Nephron (organoid): ENCODE results near the gene NDUFAF8.

Source experiments
- H3K27ac Mint-ChIP-seq, 3 experiments: 2 replicates each; pipeline ENCODE4 v1.8.0; 2020; ENCODE audit warnings: mixed read lengths in 3 of 3, mild to moderate bottlenecking in 2 of 3, moderate library complexity in 1 of 3
- H3K27me3 Mint-ChIP-seq: 2 replicates; pipeline ENCODE4 v1.8.0; 2021; ENCODE audit warnings: low read depth, mild to moderate bottlenecking, moderate library complexity, mixed read lengths
- H3K36me3 Mint-ChIP-seq: 2 replicates; pipeline ENCODE4 v1.8.0; 2020; ENCODE audit warnings: low read depth, mixed read lengths
- H3K4me1 Mint-ChIP-seq: 2 replicates; pipeline ENCODE4 v1.8.0; 2020; ENCODE audit warnings: mixed read lengths
- H3K4me3 Mint-ChIP-seq, 3 experiments: 2 replicates each; pipeline ENCODE4 v1.8.0; 2020; ENCODE audit warnings: mild to moderate bottlenecking in 3 of 3, mixed read lengths in 3 of 3, moderate library complexity in 2 of 3
- H3K9me3 Mint-ChIP-seq: 2 replicates; pipeline ENCODE4 v1.8.0; 2020; ENCODE audit warnings: mixed read lengths
- CTCF ChIP-seq, 3 experiments: fragments of 200-600 bp; sonication (generic); IDR thresholded peaks; one replicate each; pipeline ENCODE4 v1.5.0; 2021; ENCODE audit warnings: antibody characterized with exemption in 3 of 3; ENCODE audit not compliant: unreplicated experiment in 3 of 3

Gene NDUFAF8

GRCh38 chr17:81246343-81246670, 7.2 kb downstream of the NDUFAF8 start:
- H3K4me1 Mint-ChIP-seq, result peaks cover 15% of the 10 kb centered on the region
- H3K27ac Mint-ChIP-seq, result no peak overlapping the region
- peaks cover 6% of the 10 kb centered on the region for H3K36me3 Mint-ChIP-seq
- H3K4me3 Mint-ChIP-seq, result no peak overlapping the region
- H3K9me3 Mint-ChIP-seq, result no peaks in the 10 kb centered on the region
- TF ChIP-seq CTCF (IDR thresholded peaks at IDR 0.05; ENCODE audit: unreplicated experiment in 3 of 3), result no peak
- H3K27me3 Mint-ChIP-seq, result no peaks in the 10 kb centered on the region

- H3K4me3 Mint-ChIP-seq, result no peak overlapping the region
- no peak for TF ChIP-seq CTCF (IDR thresholded peaks at IDR 0.05; ENCODE audit: unreplicated experiment in 3 of 3)
- H3K27me3 Mint-ChIP-seq, result no peaks in the 10 kb centered on the region
- H3K4me1 Mint-ChIP-seq, result peaks cover 19% of the 10 kb centered on the region
- no peaks in the 10 kb centered on the region for H3K9me3 Mint-ChIP-seq
- no peak overlapping the region for H3K27ac Mint-ChIP-seq
- H3K36me3 Mint-ChIP-seq, result peaks cover 6% of the 10 kb centered on the region
Observed at GRCh38 chr17:81246679-81247338, 7.7 kb downstream of the NDUFAF8 start.

- H3K4me1 Mint-ChIP-seq, result peaks cover 25% of the 10 kb centered on the region
- H3K27me3 Mint-ChIP-seq, result peaks cover 1% of the 10 kb centered on the region
- TF ChIP-seq CTCF (IDR thresholded peaks at IDR 0.05; ENCODE audit: unreplicated experiment in 3 of 3), result no peak
- no peak overlapping the region for H3K4me3 Mint-ChIP-seq
- H3K27ac Mint-ChIP-seq, result no peak overlapping the region
- no peaks in the 10 kb centered on the region for H3K9me3 Mint-ChIP-seq
- peaks cover 7% of the 10 kb centered on the region for H3K36me3 Mint-ChIP-seq
Observed at GRCh38 chr17:81247339-81247990, 8.3 kb downstream of the NDUFAF8 start.

- Mint-ChIP-seq H3K27ac (no peak overlapping the region), H3K36me3 (peaks cover 12% of the 10 kb centered on the region), H3K4me1 (peaks cover 37% of the 10 kb centered on the region), H3K4me3 (no peak overlapping the region), H3K27me3 (peaks cover 4% of the 10 kb centered on the region), H3K9me3 (no peaks in the 10 kb centered on the region)
- TF ChIP-seq CTCF (IDR thresholded peaks at IDR 0.05; ENCODE audit: unreplicated experiment in 3 of 3), result no peak
Observed at GRCh38 chr17:81248649-81249048, 9.5 kb downstream of the NDUFAF8 start.

GRCh38 chr17:81249223-81250040, 10.3 kb downstream of the NDUFAF8 start:
- Mint-ChIP-seq H3K27me3 (peaks cover 4% of the 10 kb centered on the region), H3K4me1 (peaks cover 40% of the 10 kb centered on the region), H3K9me3 (no peaks in the 10 kb centered on the region), H3K4me3 (no peak overlapping the region), H3K36me3 (peaks cover 12% of the 10 kb centered on the region), H3K27ac (no peak overlapping the region)
- no peak for TF ChIP-seq CTCF (IDR thresholded peaks at IDR 0.05; ENCODE audit: unreplicated experiment in 3 of 3)
